ENCODE results near the gene GPBAR1.
"Not testable (repeated sequence)": the region's sequence is repeated elsewhere in the genome, so short reads cannot be mapped to it uniquely, and the experiment has no call there.

The GPBAR1 gene

GRCh38 chr2:218290316-218291261, 29.8 kb downstream of the GPBAR1 start:
- no peak for DNase-seq

DNA sequence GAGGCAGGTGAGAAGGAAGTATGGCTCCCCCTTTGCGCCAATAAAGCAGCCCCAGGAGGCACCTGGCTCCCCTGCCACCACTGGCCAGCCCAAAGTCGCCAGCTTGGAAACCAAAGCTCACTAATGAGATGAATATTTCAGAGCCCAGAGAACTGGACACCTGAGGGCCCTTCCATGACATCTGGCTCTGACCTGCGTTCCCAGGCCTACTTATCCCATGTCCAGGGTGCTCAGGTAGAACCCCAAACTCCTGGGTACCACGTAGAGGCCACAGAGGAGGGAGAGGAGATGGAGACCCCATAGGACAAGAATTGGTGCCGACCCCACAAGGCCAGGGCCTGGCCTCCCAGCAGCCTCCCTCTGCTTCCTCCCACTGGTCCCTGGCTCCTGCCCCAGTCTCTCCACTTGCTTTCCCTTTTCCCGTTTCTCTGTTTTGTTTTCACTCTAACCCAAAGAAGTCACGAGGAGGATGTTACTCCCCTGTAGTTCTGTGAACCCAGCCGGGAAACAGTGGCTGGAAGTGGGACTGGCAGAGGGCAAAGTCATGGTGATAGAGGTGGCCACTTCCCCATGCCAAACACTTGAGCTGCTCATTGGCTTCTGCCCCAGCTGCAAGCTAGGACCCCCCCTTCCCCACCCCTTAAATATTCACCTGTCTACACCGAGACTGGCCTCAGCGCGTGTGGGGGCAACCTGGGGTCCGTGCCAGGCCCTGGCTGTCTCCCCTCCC, 30.7 kb downstream of the GPBAR1 start:
- DNase-seq, result no peak

DNA sequence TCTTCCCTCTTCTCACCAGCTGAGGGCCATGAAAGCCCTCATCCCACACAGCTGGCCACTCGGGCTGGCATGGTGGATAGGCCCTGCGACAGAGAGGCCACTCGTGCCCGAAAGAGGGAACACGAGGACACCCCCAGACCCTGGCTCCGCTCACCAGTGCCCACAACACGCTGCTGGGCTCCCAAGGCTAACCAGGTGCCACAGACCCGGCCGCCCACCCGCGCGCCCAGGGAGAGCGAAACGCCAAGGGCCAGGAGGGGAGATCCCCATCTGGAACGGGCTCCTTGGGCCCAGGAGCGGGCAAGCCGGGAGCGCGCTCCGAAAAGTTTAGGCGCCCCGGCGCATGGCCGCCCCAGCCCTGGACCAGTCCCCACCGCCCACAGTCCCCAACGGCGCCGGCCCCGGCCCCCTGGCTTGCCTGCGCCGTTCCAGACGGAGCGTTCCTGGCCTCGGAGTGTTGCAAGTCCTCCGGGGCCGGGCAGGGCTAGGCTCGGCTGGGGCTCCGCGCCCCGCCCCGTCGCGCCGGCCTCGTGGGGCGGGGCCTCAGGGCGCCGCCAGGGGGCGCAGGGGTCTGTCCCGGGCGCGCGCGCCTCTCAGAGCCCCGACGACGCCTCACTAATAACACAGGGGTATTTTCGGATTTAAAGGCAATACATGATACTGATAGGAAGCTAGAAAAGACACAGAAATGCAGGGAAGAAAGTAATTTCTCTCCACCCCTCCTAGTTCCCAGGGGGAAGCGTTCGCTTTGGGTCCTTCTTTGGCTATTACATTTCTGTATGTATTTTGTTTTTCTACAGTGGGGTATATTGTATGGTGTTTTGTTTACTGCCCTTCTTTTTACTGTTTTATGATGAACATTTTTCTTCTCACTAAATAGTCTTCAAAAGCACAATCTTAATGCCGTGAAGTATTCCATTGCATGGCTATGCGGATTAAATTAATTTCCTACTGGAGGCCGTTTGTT, 31.5 kb downstream of the GPBAR1 start, which contains the start of gene TMBIM1:
Gene TMBIM1 (minus strand): TSS at position 456 of the 967 bp plus-strand sequence. CDS start 10,362 bp downstream, outside the sequence.
- DNase-seq, result peak; percentile 87

DNA sequence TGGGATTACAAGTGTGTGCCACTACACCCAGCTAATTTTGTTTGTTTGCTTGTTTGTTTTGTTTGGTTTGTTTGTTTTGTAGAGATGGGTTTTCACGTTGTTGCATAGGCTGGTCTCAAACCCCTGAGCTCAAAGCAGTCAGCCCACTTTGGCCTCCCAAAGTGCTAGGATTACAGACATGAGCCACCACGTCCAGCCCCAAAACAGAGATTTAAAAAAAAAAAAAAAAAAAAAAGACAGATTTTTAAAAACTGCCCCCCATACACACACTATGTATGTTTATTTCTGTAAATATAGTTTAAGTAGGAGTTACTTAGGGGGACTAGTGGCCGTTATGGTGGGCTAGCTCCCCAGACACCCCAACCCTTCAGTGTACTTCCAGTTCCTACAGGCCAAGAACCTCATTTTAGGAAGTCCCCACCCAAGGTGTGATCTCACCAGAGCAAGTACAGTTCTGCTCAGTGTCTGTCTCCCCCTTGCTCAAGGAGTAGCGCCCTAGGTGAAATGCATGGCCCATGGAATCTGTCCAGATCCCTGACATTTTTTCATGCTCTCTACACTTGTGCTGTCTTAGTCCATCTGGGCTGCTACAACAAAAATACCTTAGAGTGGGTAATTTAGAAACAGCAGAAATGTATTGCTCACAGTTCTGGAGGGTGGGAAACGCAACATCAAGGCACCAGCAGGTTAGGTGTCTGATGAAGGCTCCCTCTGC, 33.1 kb downstream of the GPBAR1 start:
- no peak for DNase-seq

DNA sequence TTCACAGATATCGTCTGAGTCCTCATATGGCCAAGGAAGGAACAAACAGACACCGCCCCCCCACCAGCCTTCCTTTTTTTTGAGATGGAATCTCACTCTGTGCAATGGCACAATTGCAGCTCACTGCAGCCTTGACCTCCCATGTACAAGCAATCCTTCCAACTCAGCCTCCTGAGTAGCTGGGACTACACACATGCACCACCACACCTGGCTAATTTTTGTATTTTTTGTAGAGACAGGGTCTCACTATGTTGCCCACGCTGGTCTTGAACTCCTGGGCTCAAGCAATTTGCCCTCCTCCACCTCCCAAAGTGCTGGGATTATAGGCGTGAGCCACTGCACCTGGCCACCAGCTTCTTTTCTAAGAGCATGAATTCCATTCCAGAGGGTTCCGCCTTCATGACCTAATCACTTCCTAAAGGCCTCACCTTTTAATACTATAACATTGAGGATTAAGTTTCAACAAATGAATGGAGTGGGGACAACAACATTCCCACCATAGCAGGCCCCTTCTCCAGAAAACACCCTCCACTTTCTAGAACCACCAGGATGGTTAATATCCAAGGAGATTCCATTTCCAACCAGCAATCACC, 33.7 kb downstream of the GPBAR1 start:
- DNase-seq, result no peak

DNA sequence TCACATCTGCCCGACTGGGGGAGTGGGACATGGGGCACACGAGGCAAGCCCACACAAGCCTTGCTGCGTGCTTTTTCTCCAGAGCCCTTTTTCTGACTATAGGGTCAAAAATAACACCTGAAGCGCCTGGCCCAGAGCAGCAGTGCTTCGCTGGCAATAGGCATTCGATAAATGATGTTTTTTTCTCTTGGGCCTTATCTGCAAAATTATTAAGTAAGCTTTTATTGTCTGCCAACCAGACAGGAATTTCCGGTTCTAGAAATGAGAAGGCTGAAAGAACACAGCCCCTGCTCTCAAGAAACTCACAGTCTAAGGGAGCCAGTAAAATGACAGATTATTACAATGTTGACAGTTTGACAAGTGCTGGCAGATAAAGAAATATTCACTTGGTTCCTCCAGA, 34.2 kb downstream of the GPBAR1 start:
- no peak for DNase-seq

DNA sequence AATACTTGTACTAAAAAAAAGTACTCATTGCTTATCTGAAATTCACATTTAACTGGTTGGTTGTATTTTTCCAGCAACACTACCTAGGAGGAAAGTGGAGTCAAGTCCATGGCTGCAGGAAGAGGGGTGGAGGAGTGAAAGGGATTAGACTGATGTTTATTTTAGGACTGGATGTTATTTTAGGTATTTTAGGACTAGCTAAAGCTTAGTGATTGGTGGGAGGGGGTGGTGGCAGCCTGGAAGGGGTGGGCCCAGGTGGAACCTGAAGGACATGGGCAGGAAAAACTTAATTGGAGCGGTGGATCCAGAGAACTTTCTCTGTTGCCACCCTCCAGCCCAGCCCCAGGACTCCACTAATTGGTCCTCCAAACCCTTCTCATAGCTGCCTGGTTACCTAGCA, 35.4 kb downstream of the GPBAR1 start:
- no peak for DNase-seq

DNA sequence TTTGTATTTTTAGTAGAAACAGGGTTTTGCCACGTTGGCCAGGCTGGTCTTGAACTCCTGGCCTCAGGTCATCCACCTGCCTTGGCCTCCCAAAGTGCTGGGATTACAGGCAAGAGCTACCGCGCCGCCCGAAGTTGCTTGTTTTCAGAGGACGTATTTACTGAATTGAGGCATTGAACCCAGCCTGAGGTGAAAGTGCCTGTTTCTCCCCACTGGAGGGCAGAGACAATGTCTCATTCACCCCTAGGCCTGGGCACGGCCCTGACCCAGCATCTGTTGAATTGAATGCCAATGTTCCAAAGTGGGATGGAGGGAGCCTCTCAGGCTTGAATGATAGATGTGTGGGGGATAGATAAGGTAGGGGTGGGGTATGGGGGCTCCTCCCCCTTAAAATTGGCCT, 36.0 kb downstream of the GPBAR1 start:
- DNase-seq, result no peak

DNA sequence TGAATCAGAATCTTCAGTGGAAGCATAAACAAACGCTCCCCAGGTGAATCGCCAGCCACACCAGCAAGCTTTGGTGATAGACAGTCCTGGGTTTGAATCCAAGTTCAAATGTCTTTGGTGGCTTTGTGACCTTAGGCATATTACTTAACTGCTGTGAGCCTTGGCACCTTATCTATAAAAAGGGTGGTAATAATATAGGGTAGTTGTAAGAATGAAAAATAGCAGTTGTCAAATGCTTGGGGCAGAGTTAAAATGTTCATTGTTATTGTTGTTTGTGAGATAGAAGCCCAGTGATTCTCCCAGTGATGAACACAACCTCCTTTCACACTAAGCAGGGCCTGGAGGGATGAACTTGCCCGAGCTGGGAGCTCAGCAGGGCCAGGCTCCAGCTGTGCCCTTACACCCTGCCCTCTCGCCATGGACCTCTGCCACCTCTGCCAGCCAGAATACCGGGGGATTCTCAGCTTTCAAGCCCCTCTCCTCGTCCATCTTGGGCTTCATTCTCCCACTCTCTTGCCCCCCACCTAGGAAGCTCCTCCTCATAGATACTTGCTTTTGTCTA, 37.6 kb downstream of the GPBAR1 start:
- no peak for DNase-seq

DNA sequence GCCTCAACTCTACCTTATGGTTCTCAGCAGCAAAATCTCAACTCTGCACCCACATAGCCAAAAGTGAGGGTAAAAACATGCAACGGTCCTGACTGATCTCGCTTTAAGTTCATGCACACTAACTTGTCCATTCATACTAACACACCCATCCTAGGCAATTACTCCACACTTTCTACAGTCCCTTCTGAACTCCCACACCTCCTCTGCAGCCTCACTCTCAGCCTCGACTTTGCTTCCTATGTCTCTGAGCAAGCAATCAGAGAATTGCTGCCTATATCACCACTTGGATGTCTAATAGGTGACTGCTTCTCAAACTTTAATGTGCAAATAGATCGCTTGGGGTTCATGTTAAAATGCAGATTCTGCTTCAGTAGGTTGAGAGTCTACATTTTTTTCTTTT, 39.3 kb downstream of the GPBAR1 start:
- DNase-seq, result no peak

- peak; percentile 84 for DNase-seq
Observed at GRCh38 chr2:218301176-218301819, 40.5 kb downstream of the GPBAR1 start.

DNA sequence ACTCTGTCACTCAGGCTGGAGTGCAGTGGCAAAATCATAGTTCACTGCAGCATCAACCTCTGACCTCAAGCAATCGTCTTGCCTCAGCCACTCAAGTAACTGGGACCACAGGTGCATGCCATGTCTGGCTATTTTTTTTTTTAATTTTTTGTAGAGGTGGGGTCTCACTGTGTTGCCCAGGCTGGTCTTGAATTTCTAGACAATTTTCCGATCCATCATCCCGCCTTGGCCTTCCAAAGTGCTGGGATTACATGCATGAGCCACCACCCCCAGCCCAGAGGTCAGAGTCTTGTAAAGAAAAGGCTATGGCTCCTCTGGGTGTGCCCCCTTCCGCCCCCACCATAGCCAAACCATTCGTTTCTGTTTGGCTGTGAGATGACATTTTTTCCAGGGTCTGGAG, 44.6 kb downstream of the GPBAR1 start:
- DNase-seq, result no peak

DNA sequence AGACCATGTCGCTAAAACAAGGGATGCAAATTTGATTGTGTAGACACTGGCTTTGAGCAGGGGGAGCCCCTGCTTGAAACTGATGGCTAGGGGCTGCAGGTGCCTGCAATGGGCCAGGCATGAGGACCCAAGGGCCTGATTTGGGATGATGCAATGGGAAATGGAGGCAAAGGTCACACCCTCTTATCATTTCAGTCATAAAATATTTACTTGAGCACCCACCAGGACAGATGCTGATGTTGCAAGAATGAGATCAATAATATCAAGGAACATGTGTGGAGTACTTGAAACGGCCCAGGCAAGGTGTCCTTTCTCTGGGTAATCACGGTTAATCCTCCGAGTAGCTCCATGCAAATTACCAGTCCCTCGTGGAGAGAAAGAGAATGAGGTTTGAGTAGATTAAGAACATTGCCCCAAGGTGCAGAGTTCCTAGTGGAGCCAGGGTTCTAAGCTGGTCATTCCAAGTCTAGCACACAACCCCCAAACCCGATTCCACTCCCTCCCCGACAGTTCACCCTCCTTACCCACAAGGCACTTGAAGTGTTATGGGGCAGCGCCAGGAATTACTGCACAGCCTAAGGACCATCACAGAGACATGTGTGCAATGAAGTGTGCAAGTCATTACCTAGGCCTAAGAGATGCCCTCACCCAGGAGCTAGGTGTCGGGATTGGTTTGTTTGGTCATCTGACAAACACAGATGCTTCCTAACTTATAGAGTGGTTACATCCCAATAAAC, 45.5 kb downstream of the GPBAR1 start:
- DNase-seq, result no peak

GRCh38 chr2:218307415-218308090, 46.7 kb downstream of the GPBAR1 start:
- no peak for DNase-seq

GRCh38 chr2:218310853-218311540, 50.2 kb downstream of the GPBAR1 start:
- DNase-seq, result no peak

DNA sequence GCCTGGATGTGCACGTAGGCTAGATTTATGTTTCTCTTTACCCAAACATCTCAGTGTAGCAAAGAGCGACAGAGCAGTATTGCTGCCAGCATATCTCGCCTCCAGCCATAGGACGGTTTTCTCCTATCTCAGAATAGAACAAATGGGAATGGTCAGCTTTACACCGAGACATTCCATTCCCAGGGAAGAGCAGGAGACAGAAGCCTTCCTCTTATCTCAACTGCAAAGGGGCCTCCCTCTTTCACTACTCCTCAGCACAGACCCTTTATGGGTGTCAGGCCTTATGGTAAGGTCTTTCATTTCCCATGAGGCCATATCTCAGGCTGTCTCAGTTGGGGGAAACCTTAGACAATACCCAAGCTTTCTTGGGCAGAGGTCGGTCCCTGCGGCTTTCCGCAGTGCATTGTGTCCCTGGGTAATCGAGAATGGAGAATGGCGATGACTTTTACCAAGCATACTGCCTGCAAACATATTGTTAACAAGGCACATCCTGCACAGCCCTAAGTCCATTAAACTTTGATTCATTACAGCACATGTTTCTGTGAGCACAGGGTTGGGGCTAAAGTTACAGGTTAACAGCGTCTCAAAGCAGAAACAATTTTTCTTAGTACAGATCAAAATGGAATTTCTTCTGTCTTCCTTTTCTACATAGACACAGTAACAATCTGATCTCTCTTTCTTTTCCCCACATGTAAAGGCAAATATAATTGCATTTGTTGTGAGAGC, 50.9 kb downstream of the GPBAR1 start:
- not testable (repeated sequence) for DNase-seq

GRCh38 chr2:218312267-218312756, 51.5 kb downstream of the GPBAR1 start:
- DNase-seq, result no peak

DNA sequence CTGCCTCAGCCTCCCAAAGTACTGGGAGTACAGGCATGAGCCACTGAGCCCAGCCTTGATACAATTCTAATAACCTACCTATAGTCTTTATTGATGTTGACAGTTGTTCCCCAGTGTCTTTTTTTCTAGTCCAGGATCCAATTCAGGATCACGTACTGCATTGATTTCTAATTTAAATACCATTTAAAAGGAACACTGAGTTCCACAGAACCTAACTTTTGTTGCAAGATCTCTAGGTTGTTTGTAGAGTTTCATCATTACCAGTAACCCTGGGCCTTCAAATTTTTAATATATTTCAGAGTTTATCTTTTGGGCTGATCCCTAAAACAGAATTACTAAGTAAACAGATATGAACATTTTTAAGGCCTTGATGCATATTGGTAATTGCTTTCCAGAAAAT, 52.5 kb downstream of the GPBAR1 start:
- DNase-seq, result no peak

Data from activated CD4-positive, CD25-positive, alpha-beta regulatory T cell treated with anti-CD3 and anti-CD28 coated beads, Interleukin-2, amount 50 U/mL, for 72 hours (primary cell).